Natural killer cell (primary cell): ENCODE data around the gene CHST12. TPM values are rescaled to one million over a fixed set of nuclear protein-coding genes. Genes with fewer than 3 reads are reported as not detected.

Experiments used
- ATAC-seq, 3 donors: fragments of 150-1000 bp in 2 of 3; fragments of 200-7000 bp in 1 of 3; cut with Tn5 transposase; 1 replicate in 1 of 3; 2 replicates in 2 of 3; pipeline ENCODE4 v1.10.0; 2021; ENCODE audit warnings: mild to moderate bottlenecking in 2 of 3, moderate library complexity in 2 of 3
- DNase-seq, 2 donors: peaks; one replicate each; pipeline versions ENCODE4 v3.0.0 to v3.0.0-alpha.2; 2013 to 2021; ENCODE audit warnings: mixed read lengths in 1 of 2
- H3K27ac ChIP-seq: one replicate; pipeline ENCODE4 v1.5.1; 2013; ENCODE audit warnings: mild to moderate bottlenecking, low read length
- H3K27me3 ChIP-seq: one replicate; pipeline ENCODE4 v1.6.1; 2013; ENCODE audit warnings: low read length; ENCODE audit not compliant: control insufficient read depth, insufficient read depth
- H3K36me3 ChIP-seq: one replicate; pipeline ENCODE4 v1.6.1; 2013; ENCODE audit warnings: low read length; ENCODE audit not compliant: control insufficient read depth, insufficient read depth
- H3K4me1 ChIP-seq: one replicate; pipeline ENCODE4 v1.6.1; 2013; ENCODE audit warnings: low read length; ENCODE audit not compliant: control insufficient read depth, insufficient read depth
- H3K4me3 ChIP-seq: one replicate; pipeline ENCODE4 v1.5.1; 2013; ENCODE audit warnings: low read length
- H3K9me3 ChIP-seq: one replicate; pipeline ENCODE4 v1.6.1; 2013; ENCODE audit warnings: low read length; ENCODE audit not compliant: control insufficient read depth, insufficient read depth
- H3K27ac Mint-ChIP-seq, 2 donors: one replicate each; pipeline ENCODE4 v1.8.0; 2022; ENCODE audit warnings: mild to moderate bottlenecking in 2 of 2, mixed read lengths in 2 of 2, moderate library complexity in 1 of 2
- H3K27me3 Mint-ChIP-seq, 2 donors: one replicate each; pipeline ENCODE4 v1.8.0; 2022; ENCODE audit warnings: low read depth in 2 of 2, mixed read lengths in 2 of 2
- H3K36me3 Mint-ChIP-seq: one replicate; pipeline ENCODE4 v1.8.0; 2022; ENCODE audit warnings: mixed read lengths
- H3K4me1 Mint-ChIP-seq, 2 donors: one replicate each; pipeline ENCODE4 v1.8.0; 2022; ENCODE audit warnings: mixed read lengths in 2 of 2
- H3K4me3 Mint-ChIP-seq: one replicate; pipeline ENCODE4 v1.8.0; 2022; ENCODE audit warnings: mild to moderate bottlenecking, moderate library complexity, mixed read lengths
- H3K9me3 Mint-ChIP-seq, 2 donors: one replicate each; pipeline ENCODE4 v1.8.0; 2022; ENCODE audit warnings: mixed read lengths in 2 of 2
- CTCF ChIP-seq: fragments of 200-600 bp; IDR thresholded peaks from one replicate; pipeline ENCODE4 v1.8.0; 2022; ENCODE audit warnings: antibody characterized with exemption
- WGBS: methylation state at CpG from one replicate; pipeline ENCODE4 v1.1.7; 2013; ENCODE audit warnings: missing lambda C conversion rate; ENCODE audit not compliant: insufficient coverage; 5-methylcytosine and 5-hydroxymethylcytosine counted together
- intact Hi-C: fragments of 100-400 bp; cut with micrococcal nuclease; formaldehyde crosslinking; loops from one replicate; pipeline ENCODE4 v1.14.2; 2022
- total RNA-seq, 4 donors: library from RNA; stranded (reverse); fragments of 120-200 nt in 1 of 4; gene quantifications; one replicate each; pipeline versions ENCODE4 v1.2.3 to v1.2.4, GENCODE V29; 2013 to 2022

Gene CHST12
- total RNA-seq, 3 donors from 2014 or later (not counting 1 experiment from before 2014, with no cell fraction given): 102 to 159 (median 124) TPM

GRCh38 chr7:2470204-2471021, 67.0 kb downstream of the CHST12 start:
- Mint-ChIP-seq H3K27me3 (peaks cover 7 to 11% of the 10 kb centered on the region in 2 donors), H3K4me1 (peaks cover 5 to 6% of the 10 kb centered on the region in 2 donors), H3K27ac (no peak overlapping the region), H3K9me3 (no peaks in the 10 kb centered on the region), H3K36me3 (no peaks in the 10 kb centered on the region), H3K4me3 (no peak overlapping the region)
- TF ChIP-seq CTCF: no peak
- 92% methylated on average over 19 of the region's 19 CpGs for WGBS
- intact Hi-C loops: no loop called here
- peaks cover 8% of the 10 kb centered on the region for H3K4me1 ChIP-seq
- H3K27me3 ChIP-seq: no peaks in the 10 kb centered on the region
- ATAC-seq (no peak), DNase-seq (no peak)
- H3K27ac ChIP-seq: no peak overlapping the region
- no peak overlapping the region for H3K4me3 ChIP-seq
- H3K36me3 ChIP-seq: no peaks in the 10 kb centered on the region
- H3K9me3 ChIP-seq: no peaks in the 10 kb centered on the region

- no peak for TF ChIP-seq CTCF
- H3K27me3 ChIP-seq: no peaks in the 10 kb centered on the region
- H3K4me1 ChIP-seq: peaks cover 8% of the 10 kb centered on the region
- H3K27ac ChIP-seq: no peak overlapping the region
- no peak overlapping the region for H3K4me3 Mint-ChIP-seq
- no peak for DNase-seq
- intact Hi-C loops: no loop called here
- H3K36me3 Mint-ChIP-seq: no peaks in the 10 kb centered on the region
- no peak overlapping the region for H3K4me3 ChIP-seq
- H3K36me3 ChIP-seq: no peaks in the 10 kb centered on the region
- WGBS: 69% methylated on average over 5 of the region's 5 CpGs
- no peaks in the 10 kb centered on the region for H3K9me3 Mint-ChIP-seq
- H3K27me3 Mint-ChIP-seq: peaks cover 7 to 11% of the 10 kb centered on the region in 2 donors
- peaks cover 5 to 6% of the 10 kb centered on the region in 2 donors for H3K4me1 Mint-ChIP-seq
- H3K9me3 ChIP-seq: no peaks in the 10 kb centered on the region
- ATAC-seq: no peak
- no peak overlapping the region for H3K27ac Mint-ChIP-seq
Measured at GRCh38 chr7:2471022-2471329, 67.6 kb downstream of the CHST12 start.

- no peaks in the 10 kb centered on the region for H3K27me3 ChIP-seq
- no peaks in the 10 kb centered on the region for H3K9me3 Mint-ChIP-seq
- TF ChIP-seq CTCF: no peak
- H3K4me1 Mint-ChIP-seq: peaks cover 5 to 6% of the 10 kb centered on the region in 2 donors
- ATAC-seq (no peak), DNase-seq (no peak)
- H3K9me3 ChIP-seq: no peaks in the 10 kb centered on the region
- no peak overlapping the region for H3K4me3 ChIP-seq
- no peak overlapping the region for H3K27ac Mint-ChIP-seq
- H3K27ac ChIP-seq: no peak overlapping the region
- 25% methylated on average over 17 of the region's 17 CpGs for WGBS
- H3K4me1 ChIP-seq: peaks cover 8% of the 10 kb centered on the region
- intact Hi-C loops: no loop called here
- H3K36me3 ChIP-seq: no peaks in the 10 kb centered on the region
- no peaks in the 10 kb centered on the region for H3K36me3 Mint-ChIP-seq
- H3K4me3 Mint-ChIP-seq: no peak overlapping the region
- H3K27me3 Mint-ChIP-seq: peaks cover 7 to 11% of the 10 kb centered on the region in 2 donors
Measured at GRCh38 chr7:2471396-2471795, 68.0 kb downstream of the CHST12 start.

- H3K4me3 ChIP-seq: no peak overlapping the region
- no peaks in the 10 kb centered on the region for H3K36me3 ChIP-seq
- no peak for ATAC-seq
- no peaks in the 10 kb centered on the region for H3K9me3 Mint-ChIP-seq
- no peak for TF ChIP-seq CTCF
- H3K4me3 Mint-ChIP-seq: no peak overlapping the region
- no peaks in the 10 kb centered on the region for H3K36me3 Mint-ChIP-seq
- intact Hi-C loops: no loop called here
- H3K27ac ChIP-seq: no peak overlapping the region
- peaks cover 17% of the 10 kb centered on the region for H3K4me1 ChIP-seq
- no peaks in the 10 kb centered on the region for H3K27me3 ChIP-seq
- H3K27me3 Mint-ChIP-seq: peaks cover 7 to 11% of the 10 kb centered on the region in 2 donors
- DNase-seq: no peak
- no peaks in the 10 kb centered on the region for H3K9me3 ChIP-seq
- H3K4me1 Mint-ChIP-seq: peaks cover 5 to 11% of the 10 kb centered on the region in 2 donors
- WGBS: 93% methylated on average over 6 of the region's 6 CpGs
- H3K27ac Mint-ChIP-seq: no peak overlapping the region
Measured at GRCh38 chr7:2472739-2473138, 69.3 kb downstream of the CHST12 start.
